OCI-LY3 (cell line): ENCODE results near the gene CARD8.

ENCODE experiments used
- CTCF ChIP-seq: fragments of 200-600, 300-600 bp; sonication (generic); IDR thresholded peaks from 2 replicates; pipeline ENCODE4 v1.5.1; 2014; ENCODE audit warnings: antibody characterized with exemption, low read length, low read depth
- EZH2phosphoT487 ChIP-seq: fragments of 200-600 bp; shearing (Covaris generic); IDR thresholded peaks from 2 replicates; pipeline ENCODE4 v1.6.1; 2018; ENCODE audit warnings: antibody characterized with exemption, mixed run types, low read depth

- TF ChIP-seq CTCF (no peak), EZH2phosphoT487 (no peak)
Measured at GRCh38 chr19:48303866-48304265, 48.2 kb upstream of the CARD8 start.
